Caco-2 (cell line): ENCODE results near the gene MACC1. TPM values are rescaled to one million over a fixed set of nuclear protein-coding genes. Genes with fewer than 3 reads are reported as not detected.

Source experiments
- BruUV-seq: library from RNA; stranded (reverse); fragments of 400-500 nt; replicated peaks from 2 replicates; lab custom pipeline; 2021; lab: Mats Ljungman, UMichigan
- CTCF ChIA-PET: fragments of 300-600 bp; sonication (Branson Sonifier 250); formaldehyde crosslinking; loops from one replicate; lab custom pipeline; 2022; ENCODE audit warnings: antibody characterized with exemption; lab: Charles Lee
- POLR2A ChIA-PET: fragments of 300-600 bp; sonication (Branson Sonifier 250); formaldehyde crosslinking; loops from one replicate; lab custom pipeline; 2022; ENCODE audit warnings: antibody characterized with exemption; lab: Charles Lee
- DNase-seq, 2 experiments: peaks; one replicate each; pipeline versions ENCODE4 v3.0.0 to v3.0.0-alpha.2; 2020 to 2022
- H3K27me3 ChIP-seq: replicated peaks from 2 replicates; pipeline ENCODE4 v1.6.0; 2011; ENCODE audit warnings: low read length; ENCODE audit not compliant: control insufficient read depth, insufficient read depth
- H3K36me3 ChIP-seq: 2 replicates; pipeline ENCODE4 v1.5.1; 2011; ENCODE audit warnings: low read length; ENCODE audit not compliant: control insufficient read depth, insufficient read depth
- H3K4me1 ChIP-seq: fragments of 250-450 bp; sonication (Bioruptor Pico); 2 replicates; pipeline ENCODE4 v1.5.1; 2020; ENCODE audit warnings: mild to moderate bottlenecking
- H3K4me3 ChIP-seq: 2 replicates; pipeline ENCODE4 v1.5.1; 2011; ENCODE audit warnings: low read depth, mild to moderate bottlenecking, control low read depth, low read length
- H3K9me3 ChIP-seq: fragments of 250-450 bp; sonication (Bioruptor Pico); 2 replicates; pipeline ENCODE4 v1.5.1; 2020; ENCODE audit warnings: mild to moderate bottlenecking, moderate library complexity
- H3K27ac Mint-ChIP-seq: one replicate; pipeline ENCODE4 v1.8.0; 2022; ENCODE audit warnings: mixed read lengths; ENCODE audit not compliant: unreplicated experiment
- H3K27me3 Mint-ChIP-seq: one replicate; pipeline ENCODE4 v1.8.0; 2022; ENCODE audit warnings: mixed read lengths; ENCODE audit not compliant: insufficient read depth, unreplicated experiment
- H3K36me3 Mint-ChIP-seq: one replicate; pipeline ENCODE4 v1.8.0; 2022; ENCODE audit warnings: mild to moderate bottlenecking, mixed read lengths; ENCODE audit not compliant: insufficient read depth, unreplicated experiment
- H3K4me1 Mint-ChIP-seq: one replicate; pipeline ENCODE4 v1.8.0; 2022; ENCODE audit warnings: low read depth, mixed read lengths; ENCODE audit not compliant: unreplicated experiment
- H3K4me3 Mint-ChIP-seq: one replicate; pipeline ENCODE4 v1.8.0; 2022; ENCODE audit warnings: mild to moderate bottlenecking, moderate library complexity, mixed read lengths; ENCODE audit not compliant: unreplicated experiment
- H3K9me3 Mint-ChIP-seq: one replicate; pipeline ENCODE4 v1.8.0; 2022; ENCODE audit warnings: mixed read lengths; ENCODE audit not compliant: unreplicated experiment
- intact Hi-C: fragments of 100-400 bp; cut with micrococcal nuclease; formaldehyde crosslinking; loops from one replicate; pipeline ENCODE4 v1.10.0; 2022; ENCODE audit not compliant: unreplicated experiment
- total RNA-seq: library from RNA; stranded (reverse); gene quantifications from 2 replicates; pipeline ENCODE4 v1.2.3, GENCODE V29; 2022
- TF ChIP-seq, protein P1 (sequence below), 2 experiments: fragments of 200-600 bp in 1 of 2; IDR thresholded peaks; 1 replicate in 1 of 2; 2 replicates in 1 of 2; pipeline versions ENCODE4 v1.5.1 to v1.8.0; 2011 to 2022; ENCODE audit warnings: antibody characterized with exemption in 1 of 2, control low read depth in 1 of 2, inconsistent platforms in 1 of 2, low read depth in 1 of 2, low read length in 1 of 2, mild to moderate bottlenecking in 1 of 2, moderate library complexity in 1 of 2; ENCODE audit not compliant: insufficient read depth in 1 of 2, severe bottlenecking in 1 of 2, unreplicated experiment in 1 of 2

The MACC1 gene
- total RNA-seq, 1 experiment from 2014 or later: 87.7 TPM

DNA sequence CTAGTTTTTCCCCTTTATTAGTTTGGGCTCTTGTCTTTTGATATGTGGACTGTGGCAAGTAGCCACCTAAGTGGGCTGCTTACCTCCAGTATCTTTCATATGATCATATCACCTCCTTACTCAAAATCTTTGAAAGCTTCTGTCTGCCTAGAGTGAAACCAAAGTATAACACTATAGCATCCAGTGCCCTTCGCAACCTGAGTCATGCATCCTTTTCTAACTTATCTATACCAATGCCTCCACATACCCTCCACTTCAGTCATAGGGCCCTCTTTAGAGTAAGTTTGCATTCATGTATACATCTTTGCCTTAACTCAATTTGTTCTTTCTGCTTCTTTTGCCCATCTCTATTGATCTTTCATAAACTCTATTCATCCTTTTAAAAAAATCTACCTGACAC, 15.7 kb upstream of the MACC1 start:
- Mint-ChIP-seq H3K27ac (no peak overlapping the region), H3K36me3 (no peaks in the 10 kb centered on the region), H3K4me1 (peaks cover 18% of the 10 kb centered on the region), H3K9me3 (peaks cover 10% of the 10 kb centered on the region), H3K4me3 (no peak overlapping the region), H3K27me3 (no peaks in the 10 kb centered on the region)
- Histone ChIP-seq H3K9me3 (no peaks in the 10 kb centered on the region), H3K4me3 (no peak overlapping the region), H3K27me3 (no peaks in the 10 kb centered on the region), H3K36me3 (no peaks in the 10 kb centered on the region), H3K4me1 (peaks cover 28% of the 10 kb centered on the region)
- ChIA-PET CTCF (no interaction called here), POLR2A (no interaction called here)
- no TSS peak for BruUV-seq
- TF ChIP-seq, protein P1, sequence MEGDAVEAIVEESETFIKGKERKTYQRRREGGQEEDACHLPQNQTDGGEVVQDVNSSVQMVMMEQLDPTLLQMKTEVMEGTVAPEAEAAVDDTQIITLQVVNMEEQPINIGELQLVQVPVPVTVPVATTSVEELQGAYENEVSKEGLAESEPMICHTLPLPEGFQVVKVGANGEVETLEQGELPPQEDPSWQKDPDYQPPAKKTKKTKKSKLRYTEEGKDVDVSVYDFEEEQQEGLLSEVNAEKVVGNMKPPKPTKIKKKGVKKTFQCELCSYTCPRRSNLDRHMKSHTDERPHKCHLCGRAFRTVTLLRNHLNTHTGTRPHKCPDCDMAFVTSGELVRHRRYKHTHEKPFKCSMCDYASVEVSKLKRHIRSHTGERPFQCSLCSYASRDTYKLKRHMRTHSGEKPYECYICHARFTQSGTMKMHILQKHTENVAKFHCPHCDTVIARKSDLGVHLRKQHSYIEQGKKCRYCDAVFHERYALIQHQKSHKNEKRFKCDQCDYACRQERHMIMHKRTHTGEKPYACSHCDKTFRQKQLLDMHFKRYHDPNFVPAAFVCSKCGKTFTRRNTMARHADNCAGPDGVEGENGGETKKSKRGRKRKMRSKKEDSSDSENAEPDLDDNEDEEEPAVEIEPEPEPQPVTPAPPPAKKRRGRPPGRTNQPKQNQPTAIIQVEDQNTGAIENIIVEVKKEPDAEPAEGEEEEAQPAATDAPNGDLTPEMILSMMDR (IDR thresholded peaks at IDR 0.05; ENCODE audit: insufficient read depth in 1 of 2, low read depth in 1 of 2, low read length in 1 of 2, severe bottlenecking in 1 of 2, unreplicated experiment in 1 of 2): no peak
- no peak for DNase-seq
- intact Hi-C loops: no loop called here

DNA sequence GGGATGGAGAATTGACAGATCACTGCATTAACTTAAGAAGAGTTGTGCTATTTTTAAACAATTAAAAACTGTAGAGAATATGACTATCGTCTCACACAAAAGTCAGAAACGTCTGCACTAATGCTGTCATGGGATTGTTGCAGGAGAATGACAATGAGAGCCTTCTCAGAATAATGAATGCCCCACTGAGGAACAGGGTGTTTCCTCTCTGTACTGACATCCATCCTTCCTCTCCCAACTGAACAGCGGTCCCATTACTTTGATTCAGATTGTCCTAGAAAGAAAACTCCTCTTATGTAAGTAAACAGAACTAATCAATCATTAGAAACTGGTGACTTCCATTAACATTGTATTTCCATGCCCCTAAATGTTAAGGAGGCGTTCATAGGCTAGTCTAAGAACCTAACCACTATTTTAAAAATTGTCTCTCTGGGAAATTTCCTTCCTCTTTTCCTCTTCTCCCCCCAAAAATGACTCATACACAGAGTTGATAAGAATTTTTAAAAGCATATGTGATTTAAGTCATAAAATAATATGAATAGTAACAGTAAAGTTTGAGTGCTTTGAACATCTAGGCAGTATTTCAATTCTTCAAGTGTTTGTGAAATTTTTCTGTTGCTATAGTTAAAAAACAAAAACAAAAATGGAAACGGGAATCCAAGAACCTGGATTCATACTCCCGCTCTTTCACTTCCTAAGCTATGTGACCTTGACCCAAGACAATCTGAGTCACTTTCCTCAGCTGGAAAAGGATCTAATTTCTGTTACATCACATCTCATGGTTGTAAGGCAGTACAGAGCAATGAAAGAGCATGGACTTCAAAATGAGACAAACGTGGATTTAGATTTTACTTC, 12.7 kb upstream of the MACC1 start:
- H3K4me1 ChIP-seq: peaks cover 40% of the 10 kb centered on the region
- DNase-seq: no peak
- H3K4me3 Mint-ChIP-seq: no peak overlapping the region
- H3K4me3 ChIP-seq: no peak overlapping the region
- no peaks in the 10 kb centered on the region for H3K9me3 ChIP-seq
- no peaks in the 10 kb centered on the region for H3K27me3 ChIP-seq
- H3K9me3 Mint-ChIP-seq: peaks cover 26% of the 10 kb centered on the region
- peaks cover 18% of the 10 kb centered on the region for H3K4me1 Mint-ChIP-seq
- H3K36me3 Mint-ChIP-seq: no peaks in the 10 kb centered on the region
- ChIA-PET CTCF (no interaction called here), POLR2A (interaction anchor here (1.4 kb wide), 1 partner anchor 11 kb away, joined by 3 read pairs; no protein-coding TSS in a partner anchor)
- TF ChIP-seq, protein P1 (IDR thresholded peaks at IDR 0.05; ENCODE audit: insufficient read depth in 1 of 2, low read depth in 1 of 2, low read length in 1 of 2, severe bottlenecking in 1 of 2, unreplicated experiment in 1 of 2): no peak
- H3K27me3 Mint-ChIP-seq: no peaks in the 10 kb centered on the region
- BruUV-seq: no TSS peak
- no peak overlapping the region for H3K27ac Mint-ChIP-seq
- intact Hi-C loops: no loop called here
- H3K36me3 ChIP-seq: no peaks in the 10 kb centered on the region

DNA sequence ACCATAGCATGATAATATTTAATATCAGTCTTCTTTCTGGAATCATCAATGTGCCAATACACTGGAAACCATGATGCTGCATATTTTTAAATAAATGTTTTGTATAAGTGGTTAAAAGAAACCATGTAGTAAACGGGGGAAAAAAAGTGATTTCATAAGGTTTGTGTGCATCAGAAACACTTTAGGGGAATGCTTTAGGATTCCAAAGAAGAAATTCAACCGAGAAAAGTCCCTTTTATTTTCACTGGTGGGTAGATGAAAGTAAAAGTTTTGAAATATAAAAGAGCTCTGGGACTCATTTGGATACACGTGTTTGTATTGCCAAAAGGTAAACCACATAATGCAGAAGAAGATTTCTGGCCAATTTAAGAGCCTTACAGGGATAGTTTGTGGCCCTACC, 11.9 kb upstream of the MACC1 start:
- TF ChIP-seq, protein P1 (IDR thresholded peaks at IDR 0.05; ENCODE audit: insufficient read depth in 1 of 2, low read depth in 1 of 2, low read length in 1 of 2, severe bottlenecking in 1 of 2, unreplicated experiment in 1 of 2): no peak
- Mint-ChIP-seq H3K4me1 (peaks cover 22% of the 10 kb centered on the region), H3K36me3 (no peaks in the 10 kb centered on the region), H3K9me3 (peaks cover 26% of the 10 kb centered on the region), H3K27me3 (no peaks in the 10 kb centered on the region), H3K4me3 (no peak overlapping the region), H3K27ac (peak overlapping the region; percentile 60)
- no TSS peak for BruUV-seq
- ChIA-PET CTCF (no interaction called here), POLR2A (no interaction called here)
- Histone ChIP-seq H3K9me3 (no peaks in the 10 kb centered on the region), H3K36me3 (no peaks in the 10 kb centered on the region), H3K4me1 (peaks cover 40% of the 10 kb centered on the region), H3K4me3 (no peak overlapping the region), H3K27me3 (no peaks in the 10 kb centered on the region)
- intact Hi-C loops: no loop called here
- no peak for DNase-seq
